ENCODE results near the gene PGLYRP2. TPM values are rescaled to one million over a fixed set of nuclear protein-coding genes. Genes with fewer than 3 reads are reported as not detected.
A peak's percentile ranks its signal among the peaks of the same experiment; 100 is the strongest.

PGLYRP2 gene
- total and polyA plus RNA-seq, 2 of the 13 experiments (the other 11 are each of a cell fraction or from before 2014, with no cell fraction given) = 0.04 to 1.0 TPM

GRCh38 chr19:15432629-15433518 is 46.4 kb downstream of the PGLYRP2 start (continued):
- TF ChIP-seq, protein P1, sequence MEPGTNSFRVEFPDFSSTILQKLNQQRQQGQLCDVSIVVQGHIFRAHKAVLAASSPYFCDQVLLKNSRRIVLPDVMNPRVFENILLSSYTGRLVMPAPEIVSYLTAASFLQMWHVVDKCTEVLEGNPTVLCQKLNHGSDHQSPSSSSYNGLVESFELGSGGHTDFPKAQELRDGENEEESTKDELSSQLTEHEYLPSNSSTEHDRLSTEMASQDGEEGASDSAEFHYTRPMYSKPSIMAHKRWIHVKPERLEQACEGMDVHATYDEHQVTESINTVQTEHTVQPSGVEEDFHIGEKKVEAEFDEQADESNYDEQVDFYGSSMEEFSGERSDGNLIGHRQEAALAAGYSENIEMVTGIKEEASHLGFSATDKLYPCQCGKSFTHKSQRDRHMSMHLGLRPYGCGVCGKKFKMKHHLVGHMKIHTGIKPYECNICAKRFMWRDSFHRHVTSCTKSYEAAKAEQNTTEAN (CRISPR knock-in tag; conservative IDR thresholded peaks at IDR 0.05) = 0 out of 2 replicates have a peak, but pooled peaks have one; percentile 48
- no peak for TF ChIP-seq THAP8 (CRISPR knock-in tag; IDR thresholded peaks at IDR 0.05; ENCODE audit: borderline replicate concordance)
- TF ChIP-seq MXI1 (IDR thresholded peaks at IDR 0.05; ENCODE audit: borderline replicate concordance, low read depth, low read length) = peak; percentile 96
- TF ChIP-seq MBNL3 (CRISPR knock-in tag; conservative IDR thresholded peaks at IDR 0.05) = no peak
- TF ChIP-seq, protein P2, sequence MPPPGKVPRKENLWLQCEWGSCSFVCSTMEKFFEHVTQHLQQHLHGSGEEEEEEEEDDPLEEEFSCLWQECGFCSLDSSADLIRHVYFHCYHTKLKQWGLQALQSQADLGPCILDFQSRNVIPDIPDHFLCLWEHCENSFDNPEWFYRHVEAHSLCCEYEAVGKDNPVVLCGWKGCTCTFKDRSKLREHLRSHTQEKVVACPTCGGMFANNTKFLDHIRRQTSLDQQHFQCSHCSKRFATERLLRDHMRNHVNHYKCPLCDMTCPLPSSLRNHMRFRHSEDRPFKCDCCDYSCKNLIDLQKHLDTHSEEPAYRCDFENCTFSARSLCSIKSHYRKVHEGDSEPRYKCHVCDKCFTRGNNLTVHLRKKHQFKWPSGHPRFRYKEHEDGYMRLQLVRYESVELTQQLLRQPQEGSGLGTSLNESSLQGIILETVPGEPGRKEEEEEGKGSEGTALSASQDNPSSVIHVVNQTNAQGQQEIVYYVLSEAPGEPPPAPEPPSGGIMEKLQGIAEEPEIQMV (CRISPR knock-in tag; IDR thresholded peaks at IDR 0.05; ENCODE audit: low read depth) = peak; percentile 72; the same call in 1 of the 2 replicates
- TF ChIP-seq MAX (IDR thresholded peaks at IDR 0.05) = peak; percentile 91
- TF ChIP-seq FOXA3 (CRISPR knock-in tag; IDR thresholded peaks at IDR 0.05) = no peak; the same call in 1 of the 2 replicates
- peak; percentile 26; the same call in 1 of the 2 replicates for TF ChIP-seq SIX4 (CRISPR knock-in tag; IDR thresholded peaks at IDR 0.05)
- peak; percentile 60 for TF ChIP-seq ASH2L (IDR thresholded peaks at IDR 0.05; ENCODE audit: insufficient read length, low read depth, low read length)
- 0 out of 2 replicates have a peak, but pooled peaks have one; percentile 25 for TF ChIP-seq ZNF124 (CRISPR knock-in tag; IDR thresholded peaks at IDR 0.05)
- TF ChIP-seq, protein P3, sequence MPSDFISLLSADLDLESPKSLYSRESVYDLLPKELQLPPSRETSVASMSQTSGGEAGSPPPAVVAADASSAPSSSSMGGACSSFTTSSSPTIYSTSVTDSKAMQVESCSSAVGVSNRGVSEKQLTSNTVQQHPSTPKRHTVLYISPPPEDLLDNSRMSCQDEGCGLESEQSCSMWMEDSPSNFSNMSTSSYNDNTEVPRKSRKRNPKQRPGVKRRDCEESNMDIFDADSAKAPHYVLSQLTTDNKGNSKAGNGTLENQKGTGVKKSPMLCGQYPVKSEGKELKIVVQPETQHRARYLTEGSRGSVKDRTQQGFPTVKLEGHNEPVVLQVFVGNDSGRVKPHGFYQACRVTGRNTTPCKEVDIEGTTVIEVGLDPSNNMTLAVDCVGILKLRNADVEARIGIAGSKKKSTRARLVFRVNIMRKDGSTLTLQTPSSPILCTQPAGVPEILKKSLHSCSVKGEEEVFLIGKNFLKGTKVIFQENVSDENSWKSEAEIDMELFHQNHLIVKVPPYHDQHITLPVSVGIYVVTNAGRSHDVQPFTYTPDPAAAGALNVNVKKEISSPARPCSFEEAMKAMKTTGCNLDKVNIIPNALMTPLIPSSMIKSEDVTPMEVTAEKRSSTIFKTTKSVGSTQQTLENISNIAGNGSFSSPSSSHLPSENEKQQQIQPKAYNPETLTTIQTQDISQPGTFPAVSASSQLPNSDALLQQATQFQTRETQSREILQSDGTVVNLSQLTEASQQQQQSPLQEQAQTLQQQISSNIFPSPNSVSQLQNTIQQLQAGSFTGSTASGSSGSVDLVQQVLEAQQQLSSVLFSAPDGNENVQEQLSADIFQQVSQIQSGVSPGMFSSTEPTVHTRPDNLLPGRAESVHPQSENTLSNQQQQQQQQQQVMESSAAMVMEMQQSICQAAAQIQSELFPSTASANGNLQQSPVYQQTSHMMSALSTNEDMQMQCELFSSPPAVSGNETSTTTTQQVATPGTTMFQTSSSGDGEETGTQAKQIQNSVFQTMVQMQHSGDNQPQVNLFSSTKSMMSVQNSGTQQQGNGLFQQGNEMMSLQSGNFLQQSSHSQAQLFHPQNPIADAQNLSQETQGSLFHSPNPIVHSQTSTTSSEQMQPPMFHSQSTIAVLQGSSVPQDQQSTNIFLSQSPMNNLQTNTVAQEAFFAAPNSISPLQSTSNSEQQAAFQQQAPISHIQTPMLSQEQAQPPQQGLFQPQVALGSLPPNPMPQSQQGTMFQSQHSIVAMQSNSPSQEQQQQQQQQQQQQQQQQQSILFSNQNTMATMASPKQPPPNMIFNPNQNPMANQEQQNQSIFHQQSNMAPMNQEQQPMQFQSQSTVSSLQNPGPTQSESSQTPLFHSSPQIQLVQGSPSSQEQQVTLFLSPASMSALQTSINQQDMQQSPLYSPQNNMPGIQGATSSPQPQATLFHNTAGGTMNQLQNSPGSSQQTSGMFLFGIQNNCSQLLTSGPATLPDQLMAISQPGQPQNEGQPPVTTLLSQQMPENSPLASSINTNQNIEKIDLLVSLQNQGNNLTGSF (CRISPR knock-in tag; IDR thresholded peaks at IDR 0.05) = peak; percentile 68
